H1 (cell line): ENCODE data around the gene KRTAP6-1. TPM values are rescaled to one million over a fixed set of nuclear protein-coding genes. Genes with fewer than 3 reads are reported as not detected.

ENCODE experiments used
- CTCF ChIA-PET: fragments of 300-600 bp; sonication (Branson Sonifier 250); formaldehyde crosslinking; loops from one replicate; lab custom pipeline; 2021; ENCODE audit not compliant: partially characterized antibody; lab: Charles Lee
- POLR2A ChIA-PET: fragments of 300-600 bp; sonication (Branson Sonifier 250); formaldehyde crosslinking; loops from one replicate; lab custom pipeline; 2021; ENCODE audit warnings: inconsistent platforms; ENCODE audit not compliant: partially characterized antibody; lab: Charles Lee
- DNase-seq, 2 experiments: peaks; one replicate each; pipeline versions ENCODE4 v3.0.0 to v3.0.0-alpha.2; 2010 to 2022; ENCODE audit warnings: low spot score in 2 of 2, low read depth in 1 of 2, mixed read lengths in 1 of 2
- FAIRE-seq: peaks from 2 replicates; lab custom pipeline; 2011; peaks lifted over from hg19 to GRCh38; lab: Jason Lieb, UNC
- H2AFZ ChIP-seq: 2 replicates; pipeline ENCODE4 v1.8.1; 2012; ENCODE audit warnings: low read length, inconsistent platforms
- H2AK5ac ChIP-seq: 2 replicates; pipeline ENCODE4 v1.6.1; 2013; ENCODE audit warnings: low read depth, low read length
- H2BK120ac ChIP-seq: replicated peaks from 2 replicates; pipeline ENCODE3; 2013; ENCODE audit warnings: low read depth, low read length, inconsistent platforms
- H2BK12ac ChIP-seq: 2 replicates; pipeline ENCODE4 v1.6.1; 2013; ENCODE audit warnings: low read depth, low read length
- H2BK15ac ChIP-seq: 2 replicates; pipeline ENCODE4 v1.6.1; 2013; ENCODE audit warnings: low read length
- H2BK20ac ChIP-seq: 2 replicates; pipeline ENCODE4 v1.6.1; 2013; ENCODE audit warnings: low read length
- H2BK5ac ChIP-seq: 2 replicates; pipeline ENCODE4 v1.6.1; 2013; ENCODE audit warnings: low read depth, low read length
- H3K14ac ChIP-seq: 2 replicates; pipeline ENCODE4 v1.6.1; 2013; ENCODE audit warnings: inconsistent platforms; ENCODE audit not compliant: insufficient read length
- H3K18ac ChIP-seq: 2 replicates; pipeline ENCODE4 v1.6.1; 2013; ENCODE audit warnings: low read length; ENCODE audit errors: extremely low read depth
- H3K23ac ChIP-seq: 2 replicates; pipeline ENCODE4 v1.6.1; 2013; ENCODE audit warnings: inconsistent platforms; ENCODE audit not compliant: insufficient read length
- H3K23me2 ChIP-seq: 2 replicates; pipeline ENCODE4 v1.6.1; 2013; ENCODE audit warnings: low read depth, low read length
- H3K27ac ChIP-seq: 2 replicates; pipeline ENCODE4 v1.6.1; 2011; ENCODE audit warnings: low read depth, low read length, inconsistent platforms
- H3K27me3 ChIP-seq, 4 experiments: replicated peaks in 1 of 4; 1 replicate in 1 of 4; 2 replicates in 3 of 4; pipeline versions ENCODE4 v1.6.1 to v1.8.1; 2011 to 2013; ENCODE audit warnings: low read length in 3 of 4, mild to moderate bottlenecking in 3 of 4, inconsistent platforms in 2 of 4, mixed read lengths in 2 of 4, moderate library complexity in 1 of 4; ENCODE audit not compliant: control insufficient read depth in 3 of 4, insufficient read depth in 3 of 4; ENCODE audit errors: extremely low read depth in 1 of 4
- H3K36me3 ChIP-seq, 4 experiments: 2 replicates each; pipeline versions ENCODE4 v1.6.1 to v1.8.1; 2011 to 2013; ENCODE audit warnings: mild to moderate bottlenecking in 4 of 4, low read length in 3 of 4, moderate library complexity in 2 of 4, control low read depth in 1 of 4, inconsistent platforms in 1 of 4; ENCODE audit not compliant: insufficient read depth in 4 of 4, control insufficient read depth in 2 of 4
- H3K4ac ChIP-seq: replicated peaks from 2 replicates; pipeline ENCODE3; 2013; ENCODE audit warnings: low read length, low read depth, mixed read lengths, inconsistent platforms; ENCODE audit not compliant: insufficient read length
- H3K4me1 ChIP-seq, 4 experiments: replicated peaks in 1 of 4; 1 replicate in 1 of 4; 2 replicates in 3 of 4; pipeline versions ENCODE4 v1.6.1 to v1.8.1; 2011 to 2013; ENCODE audit warnings: low read length in 3 of 4, inconsistent platforms in 2 of 4, mixed read lengths in 1 of 4; ENCODE audit not compliant: insufficient read depth in 4 of 4, control insufficient read depth in 3 of 4
- H3K4me2 ChIP-seq, 2 experiments: 2 replicates each; pipeline versions ENCODE4 v1.6.1 to v1.8.1; 2011 to 2013; ENCODE audit warnings: low read depth in 2 of 2, low read length in 2 of 2, control low read depth in 1 of 2, inconsistent platforms in 1 of 2, mild to moderate bottlenecking in 1 of 2; ENCODE audit not compliant: insufficient read depth in 1 of 2
- H3K4me3 ChIP-seq, 4 experiments: fragments of 200-600, 300-600 bp in 1 of 4; sonication (generic), shearing (Covaris generic), sonication (Bioruptor Twin) in 1 of 4; 2 replicates each; pipeline versions ENCODE4 v1.5.1 to v1.8.1; 2011 to 2016; ENCODE audit warnings: low read length in 4 of 4, low read depth in 3 of 4, control low read depth in 2 of 4, inconsistent platforms in 2 of 4, mild to moderate bottlenecking in 2 of 4, mixed read lengths in 1 of 4, moderate library complexity in 1 of 4; ENCODE audit not compliant: insufficient read depth in 2 of 4; ENCODE audit errors: extremely low read depth in 1 of 4
- H3K56ac ChIP-seq: replicated peaks from 2 replicates; pipeline ENCODE3; 2013; ENCODE audit warnings: low read depth, mild to moderate bottlenecking, mixed read lengths, low read length, inconsistent platforms; ENCODE audit not compliant: insufficient read length
- H3K79me1 ChIP-seq: 2 replicates; pipeline ENCODE4 v1.6.1; 2013; ENCODE audit warnings: low read depth, low read length, control low read depth
- H3K79me2 ChIP-seq, 2 experiments: 2 replicates each; pipeline versions ENCODE4 v1.6.1 to v1.8.1; 2012 to 2013; ENCODE audit warnings: low read length in 2 of 2, mild to moderate bottlenecking in 2 of 2, inconsistent platforms in 1 of 2; ENCODE audit not compliant: insufficient read depth in 2 of 2, control insufficient read depth in 1 of 2
- H3K9ac ChIP-seq, 4 experiments: replicated peaks in 1 of 4; 1 replicate in 1 of 4; 2 replicates in 3 of 4; pipeline versions ENCODE4 v1.6.1 to v1.8.1; 2011 to 2013; ENCODE audit warnings: low read depth in 3 of 4, low read length in 3 of 4, control low read depth in 2 of 4, mild to moderate bottlenecking in 2 of 4, moderate library complexity in 2 of 4, inconsistent platforms in 1 of 4; ENCODE audit errors: extremely low read depth in 1 of 4
- H3K9me3 ChIP-seq, 2 experiments: 2 replicates each; pipeline versions ENCODE4 v1.6.1 to v1.8.1; 2012 to 2013; ENCODE audit warnings: mild to moderate bottlenecking in 2 of 2, moderate library complexity in 2 of 2, control low read depth in 1 of 2, inconsistent platforms in 1 of 2, low read depth in 1 of 2, low read length in 1 of 2, mixed read lengths in 1 of 2; ENCODE audit not compliant: insufficient read depth in 2 of 2
- H4K20me1 ChIP-seq, 2 experiments: replicated peaks in 1 of 2; 2 replicates each; pipeline versions ENCODE3 to v1.8.1; 2011 to 2013; ENCODE audit warnings: inconsistent platforms in 2 of 2, low read length in 2 of 2, mild to moderate bottlenecking in 1 of 2; ENCODE audit not compliant: insufficient read depth in 2 of 2, control insufficient read depth in 1 of 2
- H4K5ac ChIP-seq: 2 replicates; pipeline ENCODE4 v1.6.1; 2013; ENCODE audit warnings: low read length, low read depth, mixed read lengths, inconsistent platforms; ENCODE audit not compliant: insufficient read length
- H4K8ac ChIP-seq: 2 replicates; pipeline ENCODE4 v1.8.0; 2013; ENCODE audit warnings: mild to moderate bottlenecking, moderate library complexity, low read length, inconsistent platforms; ENCODE audit not compliant: insufficient read depth; ENCODE audit errors: extremely low read depth
- H4K91ac ChIP-seq: replicated peaks from 2 replicates; pipeline ENCODE3; 2013; ENCODE audit warnings: low read length, mixed read lengths, inconsistent platforms; ENCODE audit not compliant: insufficient read length
- CREB1 ChIP-seq: IDR thresholded peaks from 2 replicates; pipeline ENCODE4 v1.6.1; 2012; ENCODE audit warnings: inconsistent platforms
- EZH2 ChIP-seq: fragments of 200-600 bp; sonication (generic); IDR thresholded peaks from 2 replicates; pipeline ENCODE4 v1.7.1; 2012; ENCODE audit warnings: low read depth, mild to moderate bottlenecking, moderate library complexity, low read length, inconsistent platforms; ENCODE audit not compliant: severe bottlenecking
- FOSL1 ChIP-seq: IDR thresholded peaks from 2 replicates; pipeline ENCODE4 v1.6.1; 2011; ENCODE audit warnings: mild to moderate bottlenecking, low read depth, low read length, moderate library complexity; ENCODE audit not compliant: insufficient read depth
- GTF2F1 ChIP-seq: IDR thresholded peaks from 2 replicates; pipeline ENCODE4 v1.6.1; 2012; ENCODE audit warnings: low read depth, low read length, improper control_type of control experiment, borderline replicate concordance
- HDAC6 ChIP-seq: IDR thresholded peaks from one replicate; pipeline ENCODE4 v1.7.1; 2012; ENCODE audit warnings: low read depth, mild to moderate bottlenecking, inconsistent platforms, low read length, moderate library complexity
- KDM4A ChIP-seq: IDR thresholded peaks from one replicate; pipeline ENCODE4 v1.7.1; 2012; ENCODE audit warnings: low read depth, mild to moderate bottlenecking, moderate library complexity, low read length, inconsistent platforms; ENCODE audit not compliant: severe bottlenecking
- SIX5 ChIP-seq: IDR thresholded peaks from 2 replicates; pipeline ENCODE4 v1.6.1; 2011; ENCODE audit warnings: mild to moderate bottlenecking, low read depth, low read length
- SP4 ChIP-seq: IDR thresholded peaks from 2 replicates; pipeline ENCODE4 v1.6.1; 2012; ENCODE audit warnings: low read length, inconsistent platforms
- SRF ChIP-seq: IDR thresholded peaks from 2 replicates; pipeline ENCODE4 v1.6.1; 2011; ENCODE audit warnings: mild to moderate bottlenecking, low read depth, low read length, moderate library complexity
- TBP ChIP-seq: IDR thresholded peaks from 2 replicates; pipeline ENCODE4 v1.6.1; 2011; ENCODE audit warnings: low read depth, low read length, improper control_type of control experiment
- YY1 ChIP-seq: IDR thresholded peaks from 2 replicates; pipeline ENCODE4 v1.6.1; 2011; ENCODE audit warnings: low read depth, mild to moderate bottlenecking, low read length
- WGBS, 2 experiments: shearing (Covaris generic) in 1 of 2; methylation state at CpG; one replicate each; pipeline versions ENCODE4 v1.1.6 to v1.1.7; 2013 to 2015; ENCODE audit warnings: low lambda C conversion rate in 2 of 2, mixed read lengths in 2 of 2, inconsistent platforms in 1 of 2, low coverage in 1 of 2, missing lambda C conversion rate in 1 of 2; ENCODE audit not compliant: insufficient replicate concordance in 2 of 2, insufficient coverage in 1 of 2, insufficient read length in 1 of 2; ENCODE audit errors: extremely low coverage in 1 of 2, missing lambda C conversion rate in 1 of 2; 5-methylcytosine and 5-hydroxymethylcytosine counted together
- polyA plus RNA-seq, 7 experiments: library from polyadenylated mRNA; depleted of rRNA in 3 of 7; stranded (reverse) in 5 of 7; unstranded in 2 of 7; fragments of >200 nt in 5 of 7; fragments of 200-250 nt in 2 of 7; gene quantifications; 1 replicate in 5 of 7; 2 replicates in 1 of 7; 4 replicates in 1 of 7; pipeline versions ENCODE4 v1.2.1 to v1.2.3, GENCODE V29; 2011 to 2013; ENCODE audit warnings: missing spikeins in 2 of 7, mixed read lengths in 2 of 7
- total RNA-seq: library from RNA; stranded (reverse); fragmentation: NEBNext Ultra II Directional; extraction: Animal tissue kit (Norgen Biotek cat#: 25700); gene quantifications from 2 replicates; pipeline ENCODE4 v1.2.1, GENCODE V29; 2021

Gene KRTAP6-1
- total and polyA plus RNA-seq, 2 of the 8 experiments (the other 6 are each of a cell fraction or from before 2014, with no cell fraction given): not detected

DNA sequence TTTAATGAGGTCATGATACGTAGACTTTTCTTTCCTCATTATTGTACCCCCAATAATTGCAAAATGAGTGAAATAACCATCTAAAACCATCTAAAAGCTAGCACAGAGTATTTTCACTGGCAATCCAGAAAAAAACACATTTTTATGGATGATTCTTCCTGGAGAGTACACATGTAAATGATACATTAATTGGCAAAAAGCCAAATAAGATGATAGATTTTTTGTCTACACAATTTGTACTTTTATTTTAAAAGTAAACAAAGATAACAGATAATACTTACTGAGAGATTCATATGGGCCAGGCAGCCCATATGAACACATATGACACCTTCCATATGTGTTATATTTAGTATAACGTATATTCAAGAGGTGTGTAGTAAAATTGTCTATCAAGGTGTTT is 50.1 kb downstream of the KRTAP6-1 start:
- no peaks in the 10 kb centered on the region for H3K4me1 ChIP-seq
- H3K79me1 ChIP-seq: no peaks in the 10 kb centered on the region
- no peak for DNase-seq
- no peak overlapping the region for H2BK15ac ChIP-seq
- H2AK5ac ChIP-seq: no peak overlapping the region
- H3K4me3 ChIP-seq: no peak overlapping the region
- H3K9me3 ChIP-seq: 0 out of 4 replicates have a peak, but pooled peaks cover 0 to 4% of the 10 kb centered on the region in 2 experiments
- no peak overlapping the region for H4K5ac ChIP-seq
- no peak overlapping the region for H3K14ac ChIP-seq
- WGBS, 2 experiments: 87% methylated on average over 2 of the region's 2 CpGs; no CpG with 5 or more reads in 1 of the 2 experiments
- no peaks in the 10 kb centered on the region for H4K20me1 ChIP-seq
- H2BK20ac ChIP-seq: no peak overlapping the region
- H3K23me2 ChIP-seq: no peaks in the 10 kb centered on the region
- POLR2A ChIA-PET: no interaction called here
- H2BK5ac ChIP-seq: no peak overlapping the region
- no peak overlapping the region for H3K56ac ChIP-seq
- no peak for TF ChIP-seq HDAC6
- TF ChIP-seq SP4: no peak
- TF ChIP-seq FOSL1: no peak
- TF ChIP-seq TBP: no peak
- no peak for TF ChIP-seq YY1
- no peak for TF ChIP-seq SIX5
- no peak for TF ChIP-seq CREB1
- no peak for TF ChIP-seq EZH2
- TF ChIP-seq KDM4A: no peak
- TF ChIP-seq SRF: no peak
- no peak for TF ChIP-seq GTF2F1
- TF ChIP-seq, all 59 proteins: peak for 0
- Histone ChIP-seq H2AFZ (no peak overlapping the region), H3K4me2 (no peak overlapping the region), H4K91ac (no peak overlapping the region), H2BK120ac (no peak overlapping the region), H3K27me3 (no peaks in the 10 kb centered on the region), H3K36me3 (no peaks in the 10 kb centered on the region), H2BK12ac (no peak overlapping the region), H3K79me2 (no peaks in the 10 kb centered on the region), H3K27ac (no peak overlapping the region), H3K9ac (no peak overlapping the region), H3K23ac (no peak overlapping the region), H3K4ac (no peak overlapping the region), H3K18ac (no peak overlapping the region), H4K8ac (no peak overlapping the region)
- no peak for FAIRE-seq
- CTCF ChIA-PET: no interaction called here
